Measurements from ENCODE around the gene MZT2B.
"Not testable (repeated sequence)": the region's sequence is repeated elsewhere in the genome, so short reads cannot be mapped to it uniquely, and the experiment has no call there.

- not testable (repeated sequence) for TF ChIP-seq CTCF (IDR thresholded peaks at IDR 0.05; ENCODE audit: insufficient read depth, low read length); REST (IDR thresholded peaks at IDR 0.05; ENCODE audit: insufficient replicate concordance, low read depth); SPI1 (IDR thresholded peaks at IDR 0.05; ENCODE audit: borderline replicate concordance, low read depth); POLR2AphosphoS5 (IDR thresholded peaks at IDR 0.05; ENCODE audit: low read depth); GABPA (IDR thresholded peaks at IDR 0.05; ENCODE audit: low read depth)
Measured at GRCh38 chr2:130233066-130233465, 51.0 kb downstream of the MZT2B start.
